WTC11 (cell line): ENCODE measurements around the gene CCSER1. TPM values are rescaled to one million over a fixed set of nuclear protein-coding genes. Genes with fewer than 3 reads are reported as not detected.

Experiments used
- ATAC-seq: fragments of 200-7000 bp; cut with Tn5 transposase; 2 replicates; pipeline ENCODE4 v1.10.0; 2021; ENCODE audit warnings: mild to moderate bottlenecking, moderate library complexity
- CTCF ChIA-PET: fragments of 300-600 bp; sonication (Branson Sonifier 250); formaldehyde crosslinking; loops from one replicate; lab custom pipeline; 2021; ENCODE audit warnings: antibody characterized with exemption; lab: Charles Lee
- POLR2A ChIA-PET: fragments of 350-600 bp; sonication (Branson Sonifier 250); formaldehyde crosslinking; loops from one replicate; lab custom pipeline; 2021; ENCODE audit warnings: antibody characterized with exemption; lab: Charles Lee
- DNase-seq: peaks from one replicate; pipeline ENCODE4 v3.0.0; 2021; ENCODE audit warnings: low spot score
- H3K27ac Mint-ChIP-seq: 2 replicates; pipeline ENCODE4 v1.8.0; 2021; ENCODE audit warnings: mixed read lengths
- H3K27me3 Mint-ChIP-seq: 2 replicates; pipeline ENCODE4 v1.8.0; 2021; ENCODE audit warnings: low read depth, mild to moderate bottlenecking, moderate library complexity, mixed read lengths
- H3K36me3 Mint-ChIP-seq: 2 replicates; pipeline ENCODE4 v1.8.0; 2021; ENCODE audit warnings: mixed read lengths
- H3K4me1 Mint-ChIP-seq: 2 replicates; pipeline ENCODE4 v1.8.0; 2022; ENCODE audit warnings: mixed read lengths
- H3K4me3 Mint-ChIP-seq: 2 replicates; pipeline ENCODE4 v1.8.0; 2021; ENCODE audit warnings: mild to moderate bottlenecking, moderate library complexity, mixed read lengths
- H3K9me3 Mint-ChIP-seq: 2 replicates; pipeline ENCODE4 v1.8.0; 2021; ENCODE audit warnings: mixed read lengths
- ATF1 ChIP-seq: sonication (generic); formaldehyde crosslinking; IDR thresholded peaks from 2 replicates; pipeline ENCODE4 v1.8.1; 2023; ENCODE audit warnings: mild to moderate bottlenecking, moderate library complexity, missing genetic modification reagents
- CBFB ChIP-seq: sonication (generic); formaldehyde crosslinking; IDR thresholded peaks from 2 replicates; pipeline ENCODE4 v1.8.1; 2022; ENCODE audit warnings: mild to moderate bottlenecking, low read depth, missing genetic modification reagents
- ESRRA ChIP-seq: sonication (generic); formaldehyde crosslinking; IDR thresholded peaks from 2 replicates; pipeline ENCODE4 v1.8.1; 2022; ENCODE audit warnings: mild to moderate bottlenecking, missing genetic modification reagents, borderline replicate concordance
- HMGA2 ChIP-seq: fragments of 250-450 bp; sonication (Bioruptor Pico); IDR thresholded peaks from 2 replicates; pipeline ENCODE4 v1.4.0; 2021; ENCODE audit warnings: mild to moderate bottlenecking, moderate library complexity
- IRF2 ChIP-seq: sonication (generic); formaldehyde crosslinking; IDR thresholded peaks from 2 replicates; pipeline ENCODE4 v1.8.0; 2022; ENCODE audit warnings: low read depth, missing genetic modification reagents, borderline replicate concordance
- JUN ChIP-seq: sonication (generic); formaldehyde crosslinking; IDR thresholded peaks from 2 replicates; pipeline ENCODE4 v1.8.0; 2023; ENCODE audit warnings: mild to moderate bottlenecking, missing genetic modification reagents
- MXD4 ChIP-seq: fragments of 250-450 bp; sonication (Bioruptor Pico); IDR thresholded peaks from 2 replicates; pipeline ENCODE4 v1.8.0; 2021; ENCODE audit warnings: mild to moderate bottlenecking, moderate library complexity, borderline replicate concordance
- NFATC4 ChIP-seq: fragments of 250-450 bp; sonication (Bioruptor Pico); IDR thresholded peaks from 2 replicates; pipeline ENCODE4 v1.9.0; 2021; ENCODE audit warnings: mild to moderate bottlenecking
- NFE2L1 ChIP-seq: sonication (generic); formaldehyde crosslinking; IDR thresholded peaks from 2 replicates; pipeline ENCODE4 v1.8.1; 2023; ENCODE audit warnings: missing genetic modification reagents
- NFYB ChIP-seq: sonication (generic); formaldehyde crosslinking; conservative IDR thresholded peaks from 2 replicates; pipeline ENCODE4 v1.8.0; 2022; ENCODE audit warnings: low read depth, missing genetic modification reagents
- NR1H2 ChIP-seq: sonication (generic); formaldehyde crosslinking; IDR thresholded peaks from 2 replicates; pipeline ENCODE4 v1.9.0; 2021; ENCODE audit warnings: mild to moderate bottlenecking, moderate library complexity, missing genetic modification reagents
- NR3C1 ChIP-seq: sonication (generic); formaldehyde crosslinking; conservative IDR thresholded peaks from 2 replicates; pipeline ENCODE4 v1.8.1; 2023; ENCODE audit warnings: low read depth, mild to moderate bottlenecking, missing genetic modification reagents
- TCF7 ChIP-seq: sonication (generic); formaldehyde crosslinking; IDR thresholded peaks from 2 replicates; pipeline ENCODE4 v1.8.0; 2022; ENCODE audit warnings: mild to moderate bottlenecking, low read depth, missing genetic modification reagents, moderate library complexity
- ZNF219 ChIP-seq: sonication (generic); formaldehyde crosslinking; IDR thresholded peaks from 2 replicates; pipeline ENCODE4 v1.8.0; 2023; ENCODE audit warnings: missing genetic modification reagents, mild to moderate bottlenecking, borderline replicate concordance
- ZNF232 ChIP-seq: sonication (generic); formaldehyde crosslinking; IDR thresholded peaks from 2 replicates; pipeline ENCODE4 v1.8.0; 2022; ENCODE audit warnings: mild to moderate bottlenecking, missing genetic modification reagents
- ZNF263 ChIP-seq: sonication (generic); formaldehyde crosslinking; IDR thresholded peaks from 2 replicates; pipeline ENCODE4 v1.8.1; 2022; ENCODE audit warnings: low read depth, mild to moderate bottlenecking, moderate library complexity, missing genetic modification reagents
- ZNF671 ChIP-seq: fragments of 250-450 bp; sonication (Bioruptor Pico); IDR thresholded peaks from 2 replicates; pipeline ENCODE4 v1.8.0; 2021; ENCODE audit warnings: mild to moderate bottlenecking
- total RNA-seq: library from RNA; stranded (reverse); gene quantifications from 3 replicates; pipeline ENCODE4 v1.2.3, GENCODE V29; 2021
- TF ChIP-seq, protein P1 (sequence below): sonication (generic); formaldehyde crosslinking; IDR thresholded peaks from 2 replicates; pipeline ENCODE4 v1.8.1; 2022; ENCODE audit warnings: low read depth, mild to moderate bottlenecking, moderate library complexity, missing genetic modification reagents, borderline replicate concordance
- TF ChIP-seq, protein P2 (sequence below): sonication (generic); formaldehyde crosslinking; IDR thresholded peaks from 2 replicates; pipeline ENCODE4 v1.8.1; 2023; ENCODE audit warnings: mild to moderate bottlenecking, moderate library complexity, missing genetic modification reagents
- TF ChIP-seq, protein P3 (sequence below): sonication (generic); formaldehyde crosslinking; IDR thresholded peaks from 2 replicates; pipeline ENCODE4 v1.8.0; 2023; ENCODE audit warnings: missing genetic modification reagents, mild to moderate bottlenecking, borderline replicate concordance
- TF ChIP-seq, protein P4 (sequence below): sonication (generic); formaldehyde crosslinking; IDR thresholded peaks from 2 replicates; pipeline ENCODE4 v1.8.1; 2022; ENCODE audit warnings: mild to moderate bottlenecking, missing genetic modification reagents, moderate library complexity, borderline replicate concordance

Gene CCSER1
- total RNA-seq, 1 experiment from 2014 or later: 0.87 TPM

DNA sequence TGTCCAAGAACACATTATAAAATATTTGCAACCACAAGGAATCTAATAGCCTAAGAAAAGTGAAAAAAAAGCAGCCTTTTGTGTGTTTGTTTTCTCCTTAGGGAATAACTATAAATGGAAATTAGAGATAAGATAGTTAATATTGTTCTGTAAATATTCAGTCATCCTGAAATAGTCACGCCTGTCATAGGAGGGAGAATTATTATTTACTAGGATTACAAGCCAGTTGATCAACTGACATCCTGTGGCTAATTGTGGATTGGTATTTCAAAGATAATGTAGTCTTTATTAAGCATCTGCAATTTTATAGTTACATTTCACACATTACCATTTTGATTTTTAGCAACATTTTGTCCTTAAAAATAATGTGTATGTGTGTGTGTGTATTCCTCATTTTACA is 118.6 kb downstream of the CCSER1 start:
- no peaks in the 10 kb centered on the region for H3K9me3 Mint-ChIP-seq

DNA sequence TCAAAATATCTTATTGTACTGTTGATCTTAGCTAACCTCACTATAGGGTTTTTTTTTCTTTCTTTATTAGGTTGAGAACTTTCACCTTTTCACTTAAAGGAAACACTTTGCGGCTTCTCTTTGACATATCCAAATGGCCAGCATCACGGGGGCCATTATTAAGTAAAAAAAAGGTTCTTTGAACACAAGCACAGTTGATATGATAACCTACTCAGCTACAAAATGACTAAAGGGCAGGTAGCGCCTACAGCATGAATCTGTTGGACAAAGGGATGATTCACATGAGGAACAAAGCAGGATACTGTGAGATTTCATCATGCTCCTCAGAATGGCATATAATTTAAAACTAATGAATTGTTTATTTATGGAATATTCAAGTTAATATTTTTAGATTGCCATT is 119.6 kb downstream of the CCSER1 start:
- Mint-ChIP-seq H3K27ac (no peak overlapping the region), H3K4me1 (no peaks in the 10 kb centered on the region), H3K9me3 (no peaks in the 10 kb centered on the region), H3K4me3 (no peak overlapping the region), H3K27me3 (no peaks in the 10 kb centered on the region), H3K36me3 (no peaks in the 10 kb centered on the region)
- POLR2A ChIA-PET: interaction anchor here (0.7 kb wide), 1 partner anchor 962 kb away, joined by 3 read pairs; no protein-coding TSS in a partner anchor
- TF ChIP-seq NFATC4: no peak
- no peak for TF ChIP-seq ZNF232 (CRISPR knock-in tag)
- no peak for TF ChIP-seq IRF2 (CRISPR knock-in tag)
- no peak for TF ChIP-seq ZNF263 (CRISPR knock-in tag)
- no peak for TF ChIP-seq ZNF219 (CRISPR knock-in tag)
- TF ChIP-seq NFYB (CRISPR knock-in tag): no peak
- TF ChIP-seq TCF7: no peak
- TF ChIP-seq NR1H2: no peak
- TF ChIP-seq, protein P1, sequence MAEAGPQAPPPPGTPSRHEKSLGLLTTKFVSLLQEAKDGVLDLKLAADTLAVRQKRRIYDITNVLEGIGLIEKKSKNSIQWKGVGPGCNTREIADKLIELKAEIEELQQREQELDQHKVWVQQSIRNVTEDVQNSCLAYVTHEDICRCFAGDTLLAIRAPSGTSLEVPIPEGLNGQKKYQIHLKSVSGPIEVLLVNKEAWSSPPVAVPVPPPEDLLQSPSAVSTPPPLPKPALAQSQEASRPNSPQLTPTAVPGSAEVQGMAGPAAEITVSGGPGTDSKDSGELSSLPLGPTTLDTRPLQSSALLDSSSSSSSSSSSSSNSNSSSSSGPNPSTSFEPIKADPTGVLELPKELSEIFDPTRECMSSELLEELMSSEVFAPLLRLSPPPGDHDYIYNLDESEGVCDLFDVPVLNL (CRISPR knock-in tag): no peak
- TF ChIP-seq ATF1: no peak
- no peak for TF ChIP-seq ZNF671 (CRISPR knock-in tag)
- no peak for TF ChIP-seq NFE2L1
- no peak for TF ChIP-seq ESRRA (CRISPR knock-in tag)
- TF ChIP-seq, protein P2, sequence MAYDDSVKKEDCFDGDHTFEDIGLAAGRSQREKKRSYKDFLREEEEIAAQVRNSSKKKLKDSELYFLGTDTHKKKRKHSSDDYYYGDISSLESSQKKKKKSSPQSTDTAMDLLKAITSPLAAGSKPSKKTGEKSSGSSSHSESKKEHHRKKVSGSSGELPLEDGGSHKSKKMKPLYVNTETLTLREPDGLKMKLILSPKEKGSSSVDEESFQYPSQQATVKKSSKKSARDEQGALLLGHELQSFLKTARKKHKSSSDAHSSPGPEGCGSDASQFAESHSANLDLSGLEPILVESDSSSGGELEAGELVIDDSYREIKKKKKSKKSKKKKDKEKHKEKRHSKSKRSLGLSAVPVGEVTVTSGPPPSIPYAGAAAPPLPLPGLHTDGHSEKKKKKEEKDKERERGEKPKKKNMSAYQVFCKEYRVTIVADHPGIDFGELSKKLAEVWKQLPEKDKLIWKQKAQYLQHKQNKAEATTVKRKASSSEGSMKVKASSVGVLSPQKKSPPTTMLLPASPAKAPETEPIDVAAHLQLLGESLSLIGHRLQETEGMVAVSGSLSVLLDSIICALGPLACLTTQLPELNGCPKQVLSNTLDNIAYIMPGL (CRISPR knock-in tag): no peak
- TF ChIP-seq JUN: no peak
- no peak for TF ChIP-seq NR3C1
- TF ChIP-seq, protein P3, sequence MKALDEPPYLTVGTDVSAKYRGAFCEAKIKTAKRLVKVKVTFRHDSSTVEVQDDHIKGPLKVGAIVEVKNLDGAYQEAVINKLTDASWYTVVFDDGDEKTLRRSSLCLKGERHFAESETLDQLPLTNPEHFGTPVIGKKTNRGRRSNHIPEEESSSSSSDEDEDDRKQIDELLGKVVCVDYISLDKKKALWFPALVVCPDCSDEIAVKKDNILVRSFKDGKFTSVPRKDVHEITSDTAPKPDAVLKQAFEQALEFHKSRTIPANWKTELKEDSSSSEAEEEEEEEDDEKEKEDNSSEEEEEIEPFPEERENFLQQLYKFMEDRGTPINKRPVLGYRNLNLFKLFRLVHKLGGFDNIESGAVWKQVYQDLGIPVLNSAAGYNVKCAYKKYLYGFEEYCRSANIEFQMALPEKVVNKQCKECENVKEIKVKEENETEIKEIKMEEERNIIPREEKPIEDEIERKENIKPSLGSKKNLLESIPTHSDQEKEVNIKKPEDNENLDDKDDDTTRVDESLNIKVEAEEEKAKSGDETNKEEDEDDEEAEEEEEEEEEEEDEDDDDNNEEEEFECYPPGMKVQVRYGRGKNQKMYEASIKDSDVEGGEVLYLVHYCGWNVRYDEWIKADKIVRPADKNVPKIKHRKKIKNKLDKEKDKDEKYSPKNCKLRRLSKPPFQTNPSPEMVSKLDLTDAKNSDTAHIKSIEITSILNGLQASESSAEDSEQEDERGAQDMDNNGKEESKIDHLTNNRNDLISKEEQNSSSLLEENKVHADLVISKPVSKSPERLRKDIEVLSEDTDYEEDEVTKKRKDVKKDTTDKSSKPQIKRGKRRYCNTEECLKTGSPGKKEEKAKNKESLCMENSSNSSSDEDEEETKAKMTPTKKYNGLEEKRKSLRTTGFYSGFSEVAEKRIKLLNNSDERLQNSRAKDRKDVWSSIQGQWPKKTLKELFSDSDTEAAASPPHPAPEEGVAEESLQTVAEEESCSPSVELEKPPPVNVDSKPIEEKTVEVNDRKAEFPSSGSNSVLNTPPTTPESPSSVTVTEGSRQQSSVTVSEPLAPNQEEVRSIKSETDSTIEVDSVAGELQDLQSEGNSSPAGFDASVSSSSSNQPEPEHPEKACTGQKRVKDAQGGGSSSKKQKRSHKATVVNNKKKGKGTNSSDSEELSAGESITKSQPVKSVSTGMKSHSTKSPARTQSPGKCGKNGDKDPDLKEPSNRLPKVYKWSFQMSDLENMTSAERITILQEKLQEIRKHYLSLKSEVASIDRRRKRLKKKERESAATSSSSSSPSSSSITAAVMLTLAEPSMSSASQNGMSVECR (CRISPR knock-in tag): no peak
- ATAC-seq (no peak), DNase-seq (no peak)
- CTCF ChIA-PET: no interaction called here

More for the DNA sequence above, 118.6 kb downstream of the CCSER1 start:
- H3K4me3 Mint-ChIP-seq: no peak overlapping the region
- POLR2A ChIA-PET: no interaction called here
- ATAC-seq (no peak), DNase-seq (no peak)
- H3K27me3 Mint-ChIP-seq: no peaks in the 10 kb centered on the region
- CTCF ChIA-PET: no interaction called here
- no peaks in the 10 kb centered on the region for H3K4me1 Mint-ChIP-seq
- no peaks in the 10 kb centered on the region for H3K36me3 Mint-ChIP-seq
- no peak overlapping the region for H3K27ac Mint-ChIP-seq
- no peak for TF ChIP-seq HMGA2
- TF ChIP-seq MXD4 (CRISPR knock-in tag): no peak
- TF ChIP-seq CBFB (CRISPR knock-in tag): no peak
- TF ChIP-seq, protein P4, sequence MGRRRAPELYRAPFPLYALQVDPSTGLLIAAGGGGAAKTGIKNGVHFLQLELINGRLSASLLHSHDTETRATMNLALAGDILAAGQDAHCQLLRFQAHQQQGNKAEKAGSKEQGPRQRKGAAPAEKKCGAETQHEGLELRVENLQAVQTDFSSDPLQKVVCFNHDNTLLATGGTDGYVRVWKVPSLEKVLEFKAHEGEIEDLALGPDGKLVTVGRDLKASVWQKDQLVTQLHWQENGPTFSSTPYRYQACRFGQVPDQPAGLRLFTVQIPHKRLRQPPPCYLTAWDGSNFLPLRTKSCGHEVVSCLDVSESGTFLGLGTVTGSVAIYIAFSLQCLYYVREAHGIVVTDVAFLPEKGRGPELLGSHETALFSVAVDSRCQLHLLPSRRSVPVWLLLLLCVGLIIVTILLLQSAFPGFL (CRISPR knock-in tag): no peak
